Measurements from ENCODE around the gene RABL2B.

RABL2B gene

DNA sequence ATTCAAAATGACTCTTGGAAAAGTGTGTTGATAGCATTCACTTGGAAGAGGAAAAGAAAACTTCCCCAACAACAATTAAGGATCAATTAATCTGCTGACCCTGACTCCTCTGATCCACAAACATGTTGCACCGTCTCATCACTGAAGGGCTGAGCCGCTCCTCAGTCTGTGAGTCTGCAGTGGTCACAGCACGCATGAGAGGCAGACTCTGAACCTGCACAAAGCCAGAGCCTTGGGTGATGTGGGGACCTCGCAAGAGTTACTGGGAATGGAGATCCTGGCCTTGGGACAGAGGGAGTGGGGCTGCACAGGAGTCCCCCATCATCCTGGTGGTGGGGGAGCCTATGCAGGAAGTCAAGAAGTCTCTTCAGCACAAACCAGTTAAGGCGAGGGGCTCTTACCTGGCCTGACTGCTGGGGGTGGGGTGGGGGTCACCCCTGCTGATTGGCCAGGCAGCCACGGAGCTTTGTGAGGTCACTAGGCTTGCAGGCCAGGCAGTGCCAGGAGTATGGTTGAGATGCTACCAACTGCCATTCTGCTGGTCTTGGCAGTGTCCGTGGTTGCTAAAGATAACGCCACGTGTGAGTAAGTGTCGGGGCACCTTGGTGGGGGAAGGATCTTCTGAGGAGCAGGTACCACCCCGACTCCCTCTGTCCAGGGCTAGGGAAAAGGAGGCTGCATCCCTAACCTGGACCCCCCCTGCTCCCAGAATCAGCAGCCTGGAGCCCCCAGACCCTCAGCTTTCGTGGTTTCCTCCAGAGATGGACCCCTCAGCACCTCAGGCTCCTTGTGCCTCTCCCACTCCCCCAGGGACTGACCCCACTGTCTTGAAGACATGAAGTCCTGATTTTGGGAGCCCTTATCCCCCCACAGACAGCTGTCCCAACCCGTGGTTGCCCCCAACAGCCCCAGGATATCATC is 45.4 kb downstream of the RABL2B start, which contains the start of gene ACR:
Gene ACR, plus strand, starts transcription at position 477 of the 921 bp plus-strand sequence. Its CDS starts 32 bp downstream, at position 509.
- DNase-seq (ENCODE audit: low spot score): no peak

DNA sequence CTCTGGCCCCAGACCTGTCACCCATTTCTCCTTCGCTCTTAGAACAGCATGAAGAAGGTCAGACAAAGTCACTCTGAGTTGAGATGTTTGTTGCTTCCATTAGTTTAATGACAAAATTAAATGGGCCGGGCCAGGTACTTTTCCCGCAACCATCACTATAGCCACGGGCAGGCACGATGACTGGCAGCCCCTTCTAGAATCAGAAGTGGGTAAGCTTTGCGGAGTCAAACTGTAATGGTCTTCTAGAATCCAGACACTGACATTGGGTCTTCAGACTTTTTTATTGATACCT is 47.8 kb downstream of the RABL2B start:
- no peak for DNase-seq (ENCODE audit: low spot score)

DNA sequence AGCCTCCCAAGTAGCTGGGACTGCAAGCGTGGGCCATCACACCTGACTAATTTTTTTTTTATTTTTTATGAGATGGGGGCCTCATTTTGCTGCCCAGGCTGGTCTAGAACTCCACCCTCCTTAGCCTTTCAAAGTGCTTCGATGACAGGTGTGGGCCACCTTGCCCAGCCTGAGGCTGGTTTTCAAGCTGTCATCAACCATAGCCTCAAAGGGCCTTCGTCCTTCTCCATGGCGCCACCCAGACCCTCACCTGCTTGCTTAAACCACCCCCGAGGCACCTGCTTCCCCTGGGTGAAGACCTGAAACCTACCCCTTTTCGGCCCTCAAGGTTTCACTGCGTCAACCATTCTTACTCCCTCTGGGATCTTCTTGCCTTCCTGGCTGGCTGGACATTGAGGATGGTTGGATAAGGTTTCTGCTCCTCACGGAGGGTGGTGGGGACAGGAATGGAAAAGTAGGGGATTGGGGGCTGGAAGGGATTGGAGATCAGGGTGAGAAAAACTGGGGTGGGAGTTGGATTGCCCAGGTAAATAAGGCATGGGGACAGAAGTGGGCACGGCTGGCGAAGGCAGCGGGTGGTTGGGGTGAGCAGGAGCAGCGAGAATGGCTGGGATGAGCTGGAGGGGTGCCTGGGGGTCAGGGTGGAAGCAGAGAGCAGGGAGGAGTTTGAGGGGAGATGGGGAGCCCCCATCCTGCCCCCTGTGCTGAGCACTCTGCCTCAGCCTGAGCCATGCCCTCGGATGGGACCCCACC is 48.3 kb downstream of the RABL2B start:
- DNase-seq (ENCODE audit: low spot score): no peak

DNA sequence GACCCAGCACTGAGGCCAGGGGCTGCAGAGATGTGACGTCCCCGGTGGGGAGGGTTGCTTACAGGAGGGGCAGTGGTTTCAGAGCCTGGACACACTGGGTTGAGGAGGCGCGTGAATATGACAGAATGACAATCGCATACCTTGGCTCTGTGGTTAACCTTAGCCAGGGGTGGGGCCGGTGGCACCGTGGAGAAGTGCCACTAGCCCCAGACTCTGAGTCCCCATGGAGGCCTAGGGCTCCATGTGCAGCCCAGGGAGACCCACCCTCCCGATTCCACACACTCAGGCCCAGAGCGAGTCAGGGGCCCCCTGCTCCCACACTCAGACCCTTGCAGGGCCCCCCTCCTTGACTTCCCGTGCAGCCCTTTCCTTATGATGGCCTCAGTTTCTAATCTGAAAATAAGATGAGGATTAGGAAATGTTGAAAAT is 49.1 kb downstream of the RABL2B start:
- no peak for DNase-seq (ENCODE audit: low spot score)

DNA sequence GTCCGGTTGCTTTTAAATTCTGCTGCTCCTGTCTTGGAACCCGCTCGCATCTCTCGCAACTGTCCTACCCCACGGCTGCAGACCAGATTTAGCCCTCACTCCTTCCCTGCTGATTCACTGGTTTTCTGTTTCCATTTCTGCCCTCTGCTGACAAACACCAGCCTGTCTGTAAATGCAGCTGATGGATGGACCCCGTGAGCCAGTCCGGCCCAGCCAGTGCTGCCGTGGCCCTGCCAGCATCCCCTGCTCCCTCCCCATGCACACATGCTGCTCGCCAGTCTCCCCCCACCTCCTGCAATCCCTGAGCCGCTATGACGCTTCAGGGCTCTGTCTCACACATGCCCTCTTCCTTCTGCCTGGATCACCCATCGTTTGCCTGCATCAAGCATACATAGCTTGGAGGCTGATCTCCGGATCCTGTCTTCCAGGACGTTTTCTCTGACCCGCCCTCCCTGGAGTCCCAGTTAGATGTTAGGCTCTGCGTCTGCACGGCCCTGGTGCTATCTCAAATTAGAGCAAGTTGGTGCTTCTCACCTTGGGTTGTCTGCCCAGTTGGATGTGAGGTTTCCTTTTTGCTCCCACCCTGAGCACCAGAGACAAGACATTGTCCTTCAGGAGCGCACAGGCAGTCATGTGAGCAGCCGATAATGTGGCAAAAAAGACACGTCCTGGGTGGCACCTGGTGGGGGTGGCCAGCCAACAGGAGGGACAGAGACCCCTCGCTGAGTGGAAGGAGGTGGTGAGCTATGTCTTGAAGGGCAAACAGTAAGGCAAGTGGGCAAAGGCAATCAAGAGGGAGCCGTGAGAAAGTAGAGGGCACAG is 49.7 kb downstream of the RABL2B start:
- no peak for DNase-seq (ENCODE audit: low spot score)

DNA sequence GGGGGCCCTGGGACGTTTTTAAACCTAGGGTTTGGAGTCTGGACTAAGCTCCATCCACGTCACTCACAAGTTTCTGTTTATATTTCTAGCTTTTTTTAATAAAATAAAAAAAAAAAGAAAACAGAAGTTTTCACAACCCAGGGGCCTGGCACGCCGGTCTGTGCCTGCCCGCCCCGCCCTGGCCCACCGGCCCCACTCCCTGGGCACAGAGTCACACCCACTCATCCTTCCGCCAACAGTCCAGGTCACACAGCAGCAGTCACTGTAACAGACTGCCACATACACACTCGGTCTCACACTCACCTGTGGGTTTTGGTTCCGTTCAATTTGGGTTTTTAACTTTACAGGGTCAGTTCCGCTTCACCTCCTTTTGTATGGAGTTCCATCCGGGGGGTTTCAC is 50.8 kb downstream of the RABL2B start:
- no peak for DNase-seq (ENCODE audit: low spot score)

DNA sequence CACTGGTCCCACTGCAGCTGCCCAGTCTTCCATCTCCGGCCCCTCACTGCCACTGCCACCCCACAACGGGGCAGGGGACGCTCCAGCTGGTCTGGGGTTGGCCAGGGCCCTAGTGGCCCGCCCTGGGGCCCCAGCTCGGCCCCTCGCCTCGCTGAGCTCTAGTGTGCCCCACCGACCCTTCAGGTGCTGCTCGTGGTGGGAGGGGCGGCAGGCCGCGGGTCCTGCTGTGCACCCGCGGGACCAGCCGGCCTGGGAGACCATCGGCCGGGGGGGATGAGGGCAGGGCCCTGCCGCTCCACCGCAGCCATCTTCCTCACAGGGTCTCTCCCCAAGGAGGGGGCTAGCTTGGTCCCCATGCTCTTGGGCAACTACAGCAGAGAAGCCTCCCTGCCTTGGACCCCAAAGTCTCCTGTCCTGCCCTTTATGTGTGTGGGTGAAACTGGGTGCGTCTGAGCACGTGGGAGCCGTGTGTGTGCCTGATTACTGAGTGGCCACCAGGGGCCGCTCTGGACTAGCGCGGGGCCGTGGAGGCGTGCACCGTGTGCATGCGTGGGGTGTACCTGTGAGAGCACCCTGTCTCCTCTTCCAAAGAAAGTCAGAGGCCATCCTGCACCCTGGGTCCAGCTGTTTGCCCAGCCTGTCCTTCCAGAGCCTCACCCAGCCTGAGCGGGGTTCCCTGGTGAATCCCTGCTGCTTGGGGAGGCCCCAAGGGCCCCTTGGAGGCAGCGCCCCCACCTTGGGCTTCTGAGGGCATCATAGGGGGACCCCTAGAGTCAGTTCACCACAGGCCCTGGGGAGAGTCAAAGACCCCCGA is 51.4 kb downstream of the RABL2B start:
- DNase-seq (ENCODE audit: low spot score): peak; percentile 68

DNA sequence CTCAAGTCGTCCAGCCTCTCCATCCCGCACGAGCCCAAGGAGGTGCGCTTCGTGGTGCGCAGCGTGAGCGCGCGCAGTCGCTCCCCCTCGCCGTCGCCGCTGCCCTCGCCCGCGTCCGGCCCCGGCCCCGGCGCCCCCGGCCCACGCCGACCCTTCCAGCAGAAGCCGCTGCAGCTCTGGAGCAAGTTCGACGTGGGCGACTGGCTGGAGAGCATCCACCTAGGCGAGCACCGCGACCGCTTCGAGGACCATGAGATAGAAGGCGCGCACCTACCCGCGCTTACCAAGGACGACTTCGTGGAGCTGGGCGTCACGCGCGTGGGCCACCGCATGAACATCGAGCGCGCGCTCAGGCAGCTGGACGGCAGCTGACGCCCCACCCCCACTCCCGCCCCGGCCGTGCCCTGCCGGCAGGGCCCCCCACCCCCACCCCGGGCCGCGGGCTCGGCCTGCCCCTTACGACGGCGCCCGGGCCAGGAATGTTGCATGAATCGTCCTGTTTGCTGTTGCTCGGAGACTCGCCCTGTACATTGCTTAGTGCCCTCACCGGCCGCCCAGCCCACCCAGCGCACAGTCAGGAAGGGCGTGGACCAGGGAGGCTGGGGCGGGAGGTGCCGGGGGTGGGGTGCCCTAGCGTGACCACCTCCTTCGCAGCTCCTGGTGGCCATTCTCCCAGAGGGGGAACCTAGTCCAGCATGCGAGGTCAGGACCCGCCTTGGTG is 52.3 kb downstream of the RABL2B start:
- DNase-seq (ENCODE audit: low spot score): no peak

DNA sequence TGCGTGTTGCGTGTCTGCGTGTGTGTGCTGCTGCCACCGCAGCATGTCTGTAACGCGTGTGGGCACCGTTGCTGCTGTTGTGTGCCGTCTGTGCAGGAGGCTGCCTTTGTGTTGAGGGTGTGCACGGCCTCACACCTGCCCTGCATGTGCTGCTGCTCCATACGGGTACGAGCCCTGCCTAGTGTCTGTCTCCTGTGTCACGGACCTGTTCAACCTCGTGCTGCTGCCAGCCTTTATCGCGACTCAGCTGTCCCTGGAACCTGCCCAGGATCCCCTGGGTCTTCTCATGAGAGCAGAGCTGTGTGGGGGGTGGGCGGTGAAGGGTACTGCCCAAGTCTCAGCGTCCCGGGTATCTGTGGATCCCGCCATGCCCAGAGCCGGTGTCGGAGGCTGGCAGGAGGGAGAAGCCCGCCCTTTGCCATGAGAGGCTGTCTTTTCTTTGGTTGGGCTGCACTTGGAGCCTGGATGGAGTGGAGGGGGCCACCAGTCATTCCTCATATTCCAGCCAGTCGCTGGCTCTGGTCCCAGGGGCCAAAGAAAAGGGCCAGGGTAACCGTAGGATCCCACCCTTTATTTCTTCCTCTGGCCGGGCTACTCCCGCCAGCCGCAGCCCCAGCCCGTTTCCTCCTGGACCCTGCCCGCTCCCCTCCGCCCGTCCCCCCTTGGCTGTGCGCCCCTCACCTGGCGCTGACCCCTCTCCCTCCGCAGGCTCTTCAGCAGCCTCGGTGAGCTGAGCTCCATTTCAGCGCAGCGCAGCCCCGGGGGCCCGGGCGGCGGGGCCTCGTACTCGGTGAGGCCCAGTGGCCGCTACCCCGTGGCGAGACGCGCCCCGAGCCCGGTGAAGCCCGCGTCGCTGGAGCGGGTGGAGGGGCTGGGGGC is 53.2 kb downstream of the RABL2B start:
- DNase-seq (ENCODE audit: low spot score): no peak

DNA sequence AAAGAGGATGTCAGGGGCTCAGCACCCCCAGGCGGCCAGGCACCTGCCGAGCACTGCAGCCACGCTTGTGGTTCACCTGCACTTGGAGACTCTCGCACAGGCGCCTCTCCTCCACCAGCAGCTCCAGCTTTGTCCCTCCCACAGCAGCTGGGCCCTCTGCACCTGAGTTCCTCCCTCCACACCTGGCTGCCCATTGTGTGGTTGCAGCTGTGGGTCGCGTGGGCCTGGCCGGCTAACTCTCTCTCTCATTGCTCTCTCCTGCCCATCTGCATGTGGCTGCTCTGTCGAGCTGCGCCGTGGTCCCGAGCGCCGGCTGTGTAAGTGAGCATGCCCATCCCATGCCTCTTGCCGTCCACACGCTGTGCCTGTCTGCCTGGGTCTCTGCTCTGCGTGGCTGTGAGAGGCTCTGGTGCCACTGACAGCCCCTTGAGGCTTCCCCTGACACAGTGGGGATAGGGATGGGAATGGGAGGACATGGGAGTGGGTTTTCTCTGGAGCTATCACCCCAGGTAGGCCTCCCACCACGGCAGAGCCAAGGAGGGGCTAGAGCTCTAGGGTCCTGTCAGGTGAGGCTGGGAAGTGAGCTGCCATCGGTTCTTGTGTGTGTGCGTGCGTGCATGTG is 53.9 kb downstream of the RABL2B start:
- DNase-seq (ENCODE audit: low spot score): no peak

DNA sequence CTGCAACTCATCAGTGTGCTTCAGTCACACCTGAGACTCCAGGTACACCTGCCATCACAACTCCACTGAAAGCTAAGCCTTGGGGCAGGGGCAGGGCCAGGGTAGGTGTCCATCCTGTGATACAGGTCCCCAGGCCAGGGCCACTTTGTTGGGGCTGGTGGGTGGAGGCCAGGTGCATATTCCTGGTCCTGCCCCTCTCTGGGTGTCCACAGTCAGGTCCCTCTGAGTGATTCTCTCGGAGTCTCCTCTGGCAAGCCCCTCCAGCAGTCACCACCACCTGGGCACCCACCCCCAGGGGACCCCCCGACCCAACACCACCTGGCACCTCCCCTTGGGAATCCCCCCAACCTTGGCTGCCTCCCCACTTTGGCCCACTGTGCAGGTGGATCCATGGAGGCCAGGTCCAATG is 54.9 kb downstream of the RABL2B start:
- DNase-seq (ENCODE audit: low spot score): no peak

DNA sequence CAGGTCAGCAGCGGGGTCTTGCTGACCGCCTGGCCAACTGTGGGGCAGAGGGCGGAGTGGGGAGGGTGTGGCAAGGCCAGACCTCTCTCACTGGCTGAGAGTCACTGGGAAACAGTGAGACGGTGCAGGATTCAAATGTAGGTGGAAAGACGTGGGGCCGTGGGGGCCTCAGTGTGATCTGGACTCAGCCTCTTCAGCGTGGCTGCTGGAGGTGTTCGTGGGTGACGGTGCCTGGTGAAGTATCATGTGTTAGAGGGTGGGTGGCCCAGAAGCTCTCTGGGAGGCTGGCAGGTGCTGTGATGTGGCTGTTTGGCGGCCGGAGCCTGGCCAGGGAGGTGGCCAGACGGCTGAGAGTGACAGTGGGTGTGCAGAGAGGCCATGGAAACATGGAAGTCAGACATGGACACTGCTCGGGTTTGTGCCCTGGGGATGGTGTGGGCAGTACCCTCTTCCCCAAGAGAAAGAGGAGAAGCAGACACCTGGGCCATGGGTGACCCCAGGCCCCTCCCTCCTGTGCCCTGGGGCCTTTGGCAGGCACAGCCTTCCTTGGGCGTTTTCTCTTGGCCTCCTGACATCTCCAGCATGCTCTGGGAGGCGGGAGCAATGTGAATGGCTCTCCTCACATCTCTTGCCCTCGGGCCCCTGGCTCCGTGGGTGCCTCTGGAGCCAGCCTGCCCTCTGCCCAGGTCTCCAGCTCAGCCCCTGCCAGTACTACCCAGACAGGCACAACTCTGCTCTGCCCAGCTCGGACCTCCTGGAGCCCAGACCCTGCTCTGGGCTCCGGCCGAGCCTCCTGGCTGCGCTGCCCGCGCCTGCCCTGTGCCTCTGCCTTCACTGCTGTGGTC is 55.5 kb downstream of the RABL2B start:
- no peak for DNase-seq (ENCODE audit: low spot score)

DNA sequence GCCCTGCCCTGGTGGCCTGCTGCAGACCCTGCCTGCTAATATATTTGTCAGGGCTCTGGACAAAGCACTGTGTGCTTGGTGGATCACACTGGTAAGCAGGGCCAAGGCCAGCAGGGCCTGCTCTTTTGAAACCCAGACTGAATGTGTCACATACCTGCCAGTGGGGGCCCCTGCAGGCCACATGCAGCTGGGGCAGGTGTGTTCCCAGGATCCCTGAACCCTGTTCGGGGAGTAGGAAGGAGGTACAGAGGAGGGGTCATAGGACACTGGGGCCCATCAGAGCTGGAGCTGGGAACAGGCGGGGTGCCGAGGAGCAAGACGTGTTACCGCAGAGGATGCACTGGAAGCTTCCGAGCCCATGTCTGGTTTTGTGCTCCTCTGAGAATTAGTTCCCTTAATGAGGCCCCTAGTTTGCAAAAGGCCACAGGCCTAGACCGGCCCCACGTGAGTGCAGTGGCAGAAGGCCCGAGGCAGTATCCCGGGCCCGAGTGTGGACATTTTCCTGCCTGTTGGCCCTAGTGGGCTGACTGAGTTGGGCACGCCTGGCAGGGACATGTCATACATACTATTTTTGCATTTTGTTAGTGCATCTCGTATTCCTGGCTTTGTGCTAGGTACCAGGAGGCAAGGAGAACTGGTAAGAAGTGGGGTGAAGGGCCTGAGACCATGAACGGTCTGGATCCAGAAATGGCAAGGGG is 56.6 kb downstream of the RABL2B start:
- no peak for DNase-seq (ENCODE audit: low spot score)

DNA sequence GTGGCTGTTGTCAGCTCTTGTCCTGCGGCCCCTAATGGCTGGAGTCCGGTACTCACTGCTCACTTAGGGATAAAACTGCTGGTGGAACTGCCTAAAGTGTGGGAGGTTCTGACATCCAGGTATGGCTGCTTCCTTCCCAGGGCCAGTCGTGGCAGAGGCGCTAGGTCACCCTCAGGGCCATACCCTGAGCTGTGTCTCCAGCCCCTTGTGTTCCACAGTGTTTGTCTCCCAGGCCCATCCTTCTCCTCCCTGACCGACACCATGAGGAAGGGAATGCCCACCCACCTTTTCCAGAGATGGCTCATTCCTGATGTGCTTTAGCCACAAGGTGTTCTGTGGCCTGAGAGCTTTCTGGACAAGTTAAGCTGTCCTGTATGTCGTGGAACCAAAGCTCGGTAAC is 57.8 kb downstream of the RABL2B start:
- DNase-seq (ENCODE audit: low spot score): no peak

DNA sequence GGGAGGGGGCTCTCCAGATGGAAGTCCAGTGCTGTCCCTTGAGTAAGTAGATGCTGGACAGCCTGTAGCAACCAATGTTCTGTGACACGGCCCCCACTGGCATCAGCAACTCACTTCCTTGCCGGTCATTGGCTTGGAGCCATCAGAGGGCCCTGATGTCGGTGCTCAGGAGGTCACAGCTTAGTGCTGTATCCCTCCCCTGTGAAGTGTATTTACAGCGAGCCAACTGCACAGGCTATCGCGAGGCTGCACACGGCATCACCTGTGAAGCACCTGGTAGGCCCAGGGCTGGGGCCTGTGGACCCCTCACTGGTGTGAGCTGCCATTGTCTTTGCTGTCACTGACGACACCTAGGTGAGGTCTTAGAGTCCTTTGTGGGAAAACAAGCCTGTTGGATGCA is 58.8 kb downstream of the RABL2B start:
- no peak for DNase-seq (ENCODE audit: low spot score)

DNA sequence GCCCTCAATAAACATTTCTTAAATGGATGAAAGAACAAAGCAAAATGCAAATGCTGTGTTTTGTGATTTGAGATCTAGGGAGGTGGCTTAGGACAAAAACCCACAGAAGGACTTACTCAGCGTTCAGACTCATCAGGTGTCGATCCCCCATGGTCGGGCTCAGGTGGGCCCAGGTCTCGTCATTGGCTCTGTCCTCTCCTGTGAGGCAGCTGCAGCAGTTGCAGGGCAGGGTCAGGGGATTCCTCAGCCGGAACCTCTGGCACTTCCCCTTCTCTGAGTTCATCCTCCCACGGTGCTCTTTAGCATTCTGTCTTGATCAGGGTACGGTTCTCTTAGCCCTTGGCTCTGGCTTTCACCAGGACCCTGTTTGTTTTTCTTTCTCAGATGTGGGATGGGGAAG is 59.4 kb downstream of the RABL2B start:
- DNase-seq (ENCODE audit: low spot score): no peak

DNA sequence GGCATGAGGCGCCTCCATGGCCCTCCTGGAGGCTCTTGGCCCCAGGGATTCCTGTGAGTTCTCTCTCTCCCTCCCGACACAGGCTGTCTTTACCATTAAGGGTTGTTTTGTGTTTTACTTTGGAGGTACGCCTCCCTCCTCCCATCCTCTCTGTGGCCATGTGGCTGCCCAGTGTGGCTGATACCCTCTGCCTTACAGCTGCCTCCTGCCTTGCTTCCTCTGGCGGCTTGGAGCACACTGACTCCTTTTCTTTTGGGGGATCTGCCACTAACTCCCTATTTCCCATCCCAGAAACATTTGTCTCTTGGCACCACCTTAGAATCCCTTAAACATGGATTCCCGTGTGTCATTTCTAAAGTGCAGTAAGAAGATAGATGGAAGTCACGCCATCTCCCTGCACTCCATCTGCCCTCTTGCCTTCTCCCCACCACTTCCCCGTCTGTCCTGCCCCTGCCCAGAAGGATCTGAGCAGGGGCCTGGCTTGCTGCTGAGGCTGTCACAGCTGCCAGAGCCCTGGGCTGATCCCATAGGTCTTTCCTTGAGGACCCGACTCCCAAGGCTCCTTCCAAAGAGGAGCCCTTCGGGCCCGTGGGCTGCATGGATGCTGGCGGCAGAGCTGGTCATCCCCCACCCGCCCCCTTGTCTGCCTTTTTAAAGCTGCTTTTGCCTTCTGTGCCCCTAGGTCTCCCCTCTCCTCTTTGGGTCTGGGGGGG is 60.6 kb downstream of the RABL2B start:
- no peak for DNase-seq (ENCODE audit: low spot score)
